ENCODE results near the gene SPIN2B. TPM values are rescaled to one million over a fixed set of nuclear protein-coding genes. Genes with fewer than 3 reads are reported as not detected.

Gene SPIN2B
- 33.7 and 38.2 TPM in 2 replicates for total RNA-seq (2011; cell fraction: chromatin; rRNA removed; ENCODE audit: low replicate concordance)
- total RNA-seq (2011; cell fraction: nucleolus; rRNA removed): 18.0 and 22.6 TPM in 2 replicates
- 25.7 and 27.2 TPM in 2 replicates for total RNA-seq (2011; cell fraction: nucleoplasm; rRNA removed)
- total RNA-seq (2014; rRNA removed) (16.8 and 19.3 TPM in 2 replicates), total RNA-seq (2014; rRNA removed; fragmentation: Illumina TruSeq; extraction: Trizol) (15.2 and 15.3 TPM in 2 replicates), total RNA-seq (2015; rRNA removed; fragmentation: Illumina TruSeq; extraction: Trizol) (13.9 and 15.7 TPM in 2 replicates), total RNA-seq (2021) (14.2 and 15.5 TPM in 2 replicates), polyA plus RNA-seq (2011; rRNA removed) (17.3 and 19.9 TPM in 2 replicates), polyA plus RNA-seq (2014; fragmentation: Illumina TruSeq; extraction: Trizol) (12.1 and 14.9 TPM in 2 replicates), polyA plus RNA-seq (2014; fragmentation: Nextera tagmentation; extraction: Ambion mirVana) (1 to 10 TPM; 6.2 to 7.0 TPM), polyA plus RNA-seq (2014; rRNA removed) (23.7 and 29.5 TPM in 2 replicates), polyA minus RNA-seq (2011; rRNA and poly(A)+ RNA removed) (13.5 and 14.5 TPM in 2 replicates), Bru-seq, nascent RNA (percentile 84 among the genes with signal in this experiment), BruChase-seq, experiment 1, labeled RNA remaining after a 2-hour chase (percentile 70 among the genes with signal in this experiment), BruChase-seq, experiment 2, labeled RNA remaining after a 6-hour chase (percentile 78 among the genes with signal in this experiment)
- 8.5 and 12.7 TPM in 2 replicates for polyA plus RNA-seq (2011; cell fraction: cytosol; rRNA removed)
- 38.6 and 42.4 TPM in 2 replicates for polyA plus RNA-seq (2011; cell fraction: nucleus; rRNA removed)
- polyA plus RNA-seq (2012): 14.1 and 18.8 TPM in 2 replicates
- polyA minus RNA-seq (2011; cell fraction: cytosol; rRNA and poly(A)+ RNA removed): 4.4 and 6.8 TPM in 2 replicates
- polyA minus RNA-seq (2011; cell fraction: nucleus; rRNA and poly(A)+ RNA removed): 24.4 and 31.0 TPM in 2 replicates
- long read RNA-seq, experiment 1, transcript SPIN2B-202 (2 exons, 1,258 nt): major isoform, 7 of 22 reads
- long read RNA-seq, experiment 1, partial matches to known transcripts: 1 of 22 reads
- long read RNA-seq, experiment 1, other reads (novel, unspliced or antisense): 10 of 22 reads
- long read RNA-seq, experiment 2, transcript SPIN2B-202 (2 exons, 1,258 nt): major isoform, 10 of 24 reads
- long read RNA-seq, experiment 2, partial matches to known transcripts: 3 of 24 reads
- long read RNA-seq, experiment 2, other reads (novel, unspliced or antisense): 10 of 24 reads
- long read RNA-seq, experiment 3, partial matches to known transcripts: 4 of 16 reads
- long read RNA-seq, experiment 3, other reads (novel, unspliced or antisense): 8 of 16 reads

GRCh38 chrX:57121162-57121755 is at the start of gene SPIN2B:
Gene SPIN2B, minus strand, starts transcription at chrX:57121548.
- Histone ChIP-seq H3K4me3 (peak within 1 kb of the TSS; percentile 53), H3K9ac (ENCODE audit: insufficient read depth in 1 of 2, low read depth in 2 of 2, low read length in 2 of 2) (peak within 1 kb of the TSS; percentile 62 to 92), H3K27ac (ENCODE audit: extremely low read depth, low read depth, low read length) (peak within 1 kb of the TSS; percentile 71), H3K36me3 (ENCODE audit: control insufficient read depth, insufficient read depth, low read length) (peaks cover 7% of the 10 kb centered on the region; the same call in 1 of the 3 replicates), H3K9me3 (replicated peaks; ENCODE audit: control insufficient read depth, insufficient read depth, low read depth, low read length) (no peaks in the 10 kb centered on the region), H4K20me1 (replicated peaks; ENCODE audit: control insufficient read depth, insufficient read depth, low read length) (no peaks in the 10 kb centered on the region), H2AFZ (ENCODE audit: low read depth, low read length) (peak within 1 kb of the TSS; percentile 92), H3K27me3 (ENCODE audit: control insufficient read depth in 2 of 2, insufficient read depth in 2 of 2, low read length in 2 of 2) (no peaks in the 10 kb centered on the region), H3K4me2 (ENCODE audit: insufficient read depth, low read length) (peak within 1 kb of the TSS; percentile 78), H3K9me1 (ENCODE audit: control insufficient read depth, insufficient read depth, low read length) (no peaks in the 10 kb centered on the region), H3K4me1 (replicated peaks in 1 of 2; ENCODE audit: control insufficient read depth in 2 of 2, insufficient read depth in 2 of 2, low read length in 2 of 2) (peaks cover 4 to 5% of the 10 kb centered on the region in 2 experiments; a peak in 4 of 5 replicates), H3K79me2 (ENCODE audit: control insufficient read depth, insufficient read depth, low read length) (peaks cover 26% of the 10 kb centered on the region)
- BruUV-seq (replicated peaks): no TSS peak
- intact Hi-C loops (cut with micrococcal nuclease) (loop anchor here (10.0 kb wide), 1 partner anchor 126 kb away; the partner anchor contains the start of gene SPIN3), in situ Hi-C loops (cut with MboI) (no loop called here)
- ATAC-seq (peak; percentile 96), FAIRE-seq (peak; percentile 63), DNase-seq (ENCODE audit: extremely low read depth in 1 of 4, low spot score in 3 of 4) (peak; percentile 75 to 85 (median 80))
- ChIA-PET CTCF (ENCODE audit: low intra/inter-chr PET ratio) (no interaction called here), POLR2A (interaction anchor here (0.6 kb wide), 1 partner anchor 256 kb away, joined by 3 read pairs; no protein-coding TSS in a partner anchor)
- WGBS (ENCODE audit: insufficient coverage, low coverage, missing lambda C conversion rate): 3% methylated on average over 29 of the region's 43 CpGs
- TF ChIP-seq EP400 (IDR thresholded peaks at IDR 0.05): peak; percentile 67
- TF ChIP-seq EP300 (IDR thresholded peaks at IDR 0.05; ENCODE audit: low read length): no peak
- TF ChIP-seq CHD2 (IDR thresholded peaks at IDR 0.05; ENCODE audit: low read depth, low read length): no peak
- peak; percentile 31 for TF ChIP-seq KDM5B (IDR thresholded peaks at IDR 0.05; ENCODE audit: insufficient replicate concordance, low read depth, low read length)
- TF ChIP-seq, protein P1, sequence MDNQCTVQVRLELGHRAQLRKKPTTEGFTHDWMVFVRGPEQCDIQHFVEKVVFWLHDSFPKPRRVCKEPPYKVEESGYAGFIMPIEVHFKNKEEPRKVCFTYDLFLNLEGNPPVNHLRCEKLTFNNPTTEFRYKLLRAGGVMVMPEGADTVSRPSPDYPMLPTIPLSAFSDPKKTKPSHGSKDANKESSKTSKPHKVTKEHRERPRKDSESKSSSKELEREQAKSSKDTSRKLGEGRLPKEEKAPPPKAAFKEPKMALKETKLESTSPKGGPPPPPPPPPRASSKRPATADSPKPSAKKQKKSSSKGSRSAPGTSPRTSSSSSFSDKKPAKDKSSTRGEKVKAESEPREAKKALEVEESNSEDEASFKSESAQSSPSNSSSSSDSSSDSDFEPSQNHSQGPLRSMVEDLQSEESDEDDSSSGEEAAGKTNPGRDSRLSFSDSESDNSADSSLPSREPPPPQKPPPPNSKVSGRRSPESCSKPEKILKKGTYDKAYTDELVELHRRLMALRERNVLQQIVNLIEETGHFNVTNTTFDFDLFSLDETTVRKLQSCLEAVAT (IDR thresholded peaks at IDR 0.05): peak in 1 of 2 experiments; percentile 64; a peak in 1 of 4 replicates
- peak; percentile 85 for TF ChIP-seq POLR2A (conservative IDR thresholded peaks at IDR 0.05)
- TF ChIP-seq GABPA (tag; conservative IDR thresholded peaks at IDR 0.05; ENCODE audit: low read depth): peak; percentile 77
- TF ChIP-seq MTA3 (IDR thresholded peaks at IDR 0.05; ENCODE audit: borderline replicate concordance): peak; percentile 76; the same call in 1 of the 2 replicates
- TF ChIP-seq ZBTB7A (IDR thresholded peaks at IDR 0.05; ENCODE audit: borderline replicate concordance, control insufficient read depth, low read depth, low read length): peak; percentile 72; the same call in 1 of the 2 replicates
- TF ChIP-seq ATF7 (IDR thresholded peaks at IDR 0.05): peak; percentile 65
- TF ChIP-seq ZC3H11A (IDR thresholded peaks at IDR 0.05; ENCODE audit: low read depth, low read length): no peak
- peak; percentile 61 for TF ChIP-seq POLR2B (IDR thresholded peaks at IDR 0.05; ENCODE audit: low read depth, partially characterized antibody)
- no peak for TF ChIP-seq PTBP1 (IDR thresholded peaks at IDR 0.05; ENCODE audit: low read depth, low read length)

Measured in K562 (cell line).